Measurements from ENCODE around the gene MYO9A.

DNA sequence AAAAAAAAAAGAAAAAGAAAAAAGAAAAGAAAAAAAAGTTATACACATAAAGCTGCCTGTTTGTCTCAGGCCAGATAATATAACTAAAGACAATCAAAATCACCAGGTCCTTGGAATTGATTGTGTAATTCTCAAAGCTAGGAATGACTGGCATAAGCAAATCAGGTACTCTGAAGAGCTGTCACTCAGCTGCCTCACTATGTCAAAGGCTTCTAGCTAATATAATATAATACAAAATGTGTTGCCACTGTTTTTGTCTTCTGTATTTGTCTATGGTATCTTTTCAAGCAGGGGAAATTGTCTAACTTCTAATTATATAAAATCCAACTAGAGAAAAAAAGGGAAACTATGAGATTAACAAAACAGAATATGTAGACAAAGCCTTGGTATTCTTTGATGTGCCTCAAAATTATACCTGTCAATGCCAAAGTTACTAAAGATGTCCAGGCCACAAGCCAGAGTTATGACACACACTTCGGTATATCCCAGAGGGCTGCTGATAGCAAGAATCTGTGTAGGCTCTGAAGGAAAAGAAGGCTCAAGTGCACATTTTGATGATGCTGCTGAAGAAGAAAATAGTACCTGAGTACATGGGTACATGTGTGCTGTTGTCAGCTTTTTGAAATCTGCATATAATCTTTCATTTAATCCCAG, 344.6 kb downstream of the MYO9A start:
- TF ChIP-seq ZNF274 (IDR thresholded peaks at IDR 0.05; ENCODE audit: low read depth, low read length) (no peak), SUZ12 (IDR thresholded peaks at IDR 0.05; ENCODE audit: extremely low read depth, insufficient read depth, insufficient read length) (no peak), YY1 (IDR thresholded peaks at IDR 0.05; ENCODE audit: insufficient read depth, insufficient read length) (no peak)

All from NT2/D1 (cell line).